GM04503 (cell line): ENCODE measurements around the gene SELENBP1.

ENCODE experiments used
- DNase-seq: peaks from one replicate; pipeline ENCODE4 v3.0.0-alpha.2; 2012; ENCODE audit warnings: low read depth

SELENBP1 gene

GRCh38 chr1:151343587-151343986, 28.9 kb downstream of the SELENBP1 start:
- DNase-seq = no peak

- no peak for DNase-seq
Observed at GRCh38 chr1:151342569-151342968, 29.9 kb downstream of the SELENBP1 start.

GRCh38 chr1:151342021-151342420, 30.5 kb downstream of the SELENBP1 start:
- DNase-seq = no peak

GRCh38 chr1:151340870-151341754, 31.4 kb downstream of the SELENBP1 start:
- DNase-seq = peak; percentile 44

- DNase-seq = no peak
Observed at GRCh38 chr1:151336556-151336955, 35.9 kb downstream of the SELENBP1 start.

- no peak for DNase-seq
Observed at GRCh38 chr1:151334822-151335221, 37.7 kb downstream of the SELENBP1 start.

GRCh38 chr1:151327903-151328674, 44.4 kb downstream of the SELENBP1 start:
- DNase-seq = no peak

GRCh38 chr1:151327223-151327902, 45.1 kb downstream of the SELENBP1 start, which contains the start of gene PI4KB:
Gene PI4KB (minus strand): TSS chr1:151327416. CDS start chr1:151316481, 10,935 bp downstream.
- DNase-seq = peak; percentile 92

- no peak for DNase-seq
Observed at GRCh38 chr1:151326619-151327222, 45.8 kb downstream of the SELENBP1 start.

GRCh38 chr1:151325646-151326429, 46.7 kb downstream of the SELENBP1 start:
- DNase-seq = no peak

GRCh38 chr1:151325231-151325630, 47.3 kb downstream of the SELENBP1 start:
- no peak for DNase-seq

GRCh38 chr1:151324390-151324930, 48.0 kb downstream of the SELENBP1 start:
- DNase-seq = no peak

- DNase-seq = no peak
Observed at GRCh38 chr1:151318975-151319374, 53.5 kb downstream of the SELENBP1 start.

GRCh38 chr1:151315565-151316235, 56.8 kb downstream of the SELENBP1 start:
- no peak for DNase-seq
